GM21515 (cell line): Measurements from ENCODE around the gene DLK1.

Experiments used
- ATAC-seq: cut with Tn5 transposase; IDR thresholded peaks from one replicate; pipeline ENCODE4 v1.9.1; 2021; ENCODE audit not compliant: unreplicated experiment

DLK1 gene

GRCh38 chr14:100693877-100694578, 32.7 kb upstream of the DLK1 start:
- no peak for ATAC-seq

- ATAC-seq = no peak
These were observed 31.9 kb upstream of the DLK1 start for GRCh38 chr14:100694579-100695422.

- ATAC-seq = no peak
These were observed 31.3 kb upstream of the DLK1 start for GRCh38 chr14:100695423-100695738.

- no peak for ATAC-seq
These were observed 30.7 kb upstream of the DLK1 start for GRCh38 chr14:100696008-100696407.

- ATAC-seq = no peak
These were observed 30.1 kb upstream of the DLK1 start for GRCh38 chr14:100696590-100696989.

- no peak for ATAC-seq
These were observed 28.6 kb upstream of the DLK1 start for GRCh38 chr14:100698066-100698465.

- ATAC-seq = no peak
These were observed 27.8 kb upstream of the DLK1 start for GRCh38 chr14:100698666-100699448.

- ATAC-seq = no peak
These were observed 25.4 kb upstream of the DLK1 start for GRCh38 chr14:100701314-100701713.

- ATAC-seq = no peak
These were observed 24.1 kb upstream of the DLK1 start for GRCh38 chr14:100702590-100702989.

GRCh38 chr14:100703386-100704220, 23.1 kb upstream of the DLK1 start:
- no peak for ATAC-seq

GRCh38 chr14:100706200-100706599, 20.5 kb upstream of the DLK1 start:
- no peak for ATAC-seq

GRCh38 chr14:100706860-100707259, 19.8 kb upstream of the DLK1 start:
- no peak for ATAC-seq

GRCh38 chr14:100708425-100709288, 18.0 kb upstream of the DLK1 start:
- no peak for ATAC-seq

GRCh38 chr14:100709289-100710284, 17.1 kb upstream of the DLK1 start:
- ATAC-seq = no peak

- ATAC-seq = no peak
These were observed 16.3 kb upstream of the DLK1 start for GRCh38 chr14:100710391-100710790.

GRCh38 chr14:100710826-100711462, 15.7 kb upstream of the DLK1 start:
- ATAC-seq = no peak

GRCh38 chr14:100711493-100711892, 15.2 kb upstream of the DLK1 start:
- ATAC-seq = no peak

GRCh38 chr14:100712490-100712889, 14.2 kb upstream of the DLK1 start:
- no peak for ATAC-seq
